ENCODE data around the gene RBM26. TPM values are rescaled to one million over a fixed set of nuclear protein-coding genes. Genes with fewer than 3 reads are reported as not detected.

The RBM26 gene
- total RNA-seq, 1 experiment from 2014 or later: 32.2 TPM

DNA sequence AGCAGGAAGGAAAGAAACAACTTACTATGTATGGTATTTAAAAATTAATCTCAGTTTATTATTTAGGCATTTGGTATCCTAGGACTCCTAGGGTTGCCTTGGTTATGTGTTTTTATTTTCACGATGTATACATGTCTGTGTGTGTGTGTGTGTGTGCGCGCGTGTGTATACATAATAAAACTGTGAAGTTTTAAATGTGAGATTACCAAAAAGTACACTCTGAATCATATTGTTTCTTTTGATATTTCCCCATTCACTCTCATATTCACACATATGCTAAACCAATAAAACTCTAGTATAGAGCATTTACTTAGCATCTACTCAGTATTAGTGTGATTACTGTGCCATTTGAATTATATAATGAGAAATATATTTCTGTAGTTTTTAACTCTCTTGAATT, 44.1 kb upstream of the RBM26 start:
- no peaks in the 10 kb centered on the region; the same call in 1 of the 2 replicates for H3K27me3 ChIP-seq (ENCODE audit: control insufficient read depth, insufficient read depth, low read length)
- H3K4me1 ChIP-seq (ENCODE audit: control insufficient read depth, insufficient read depth, low read length): no peaks in the 10 kb centered on the region
- no peaks in the 10 kb centered on the region for H3K9me3 ChIP-seq (ENCODE audit: control insufficient read depth, insufficient read depth, low read depth, low read length)
- ChIA-PET POLR2A (no interaction called here), CTCF (no interaction called here)
- in situ Hi-C loops (cut with HindIII; ENCODE audit: low pct_unique_long_range_greater_than_20kb, low sequenced_read_pairs): no loop called here
- H3K4me3 ChIP-seq (ENCODE audit: low read depth in 2 of 2, low read length in 2 of 2): no peak overlapping the region
- BruUV-seq (replicated peaks): no TSS peak
- H3K27ac ChIP-seq (ENCODE audit: low read length): no peak overlapping the region
- ATAC-seq (no peak), DNase-seq (ENCODE audit: low read depth, low spot score) (no peak)
- intact Hi-C loops (cut with micrococcal nuclease; ENCODE audit: unreplicated experiment): no loop called here
- TF ChIP-seq SIN3A (IDR thresholded peaks at IDR 0.05; ENCODE audit: borderline replicate concordance, insufficient read depth, low read depth, low read length) (no peak), POLR2AphosphoS5 (IDR thresholded peaks at IDR 0.05; ENCODE audit: low read depth, low read length) (no peak), TCF7L2 (IDR thresholded peaks at IDR 0.05; ENCODE audit: low read depth, low read length) (no peak)
- TF ChIP-seq, protein P1, sequence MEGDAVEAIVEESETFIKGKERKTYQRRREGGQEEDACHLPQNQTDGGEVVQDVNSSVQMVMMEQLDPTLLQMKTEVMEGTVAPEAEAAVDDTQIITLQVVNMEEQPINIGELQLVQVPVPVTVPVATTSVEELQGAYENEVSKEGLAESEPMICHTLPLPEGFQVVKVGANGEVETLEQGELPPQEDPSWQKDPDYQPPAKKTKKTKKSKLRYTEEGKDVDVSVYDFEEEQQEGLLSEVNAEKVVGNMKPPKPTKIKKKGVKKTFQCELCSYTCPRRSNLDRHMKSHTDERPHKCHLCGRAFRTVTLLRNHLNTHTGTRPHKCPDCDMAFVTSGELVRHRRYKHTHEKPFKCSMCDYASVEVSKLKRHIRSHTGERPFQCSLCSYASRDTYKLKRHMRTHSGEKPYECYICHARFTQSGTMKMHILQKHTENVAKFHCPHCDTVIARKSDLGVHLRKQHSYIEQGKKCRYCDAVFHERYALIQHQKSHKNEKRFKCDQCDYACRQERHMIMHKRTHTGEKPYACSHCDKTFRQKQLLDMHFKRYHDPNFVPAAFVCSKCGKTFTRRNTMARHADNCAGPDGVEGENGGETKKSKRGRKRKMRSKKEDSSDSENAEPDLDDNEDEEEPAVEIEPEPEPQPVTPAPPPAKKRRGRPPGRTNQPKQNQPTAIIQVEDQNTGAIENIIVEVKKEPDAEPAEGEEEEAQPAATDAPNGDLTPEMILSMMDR (IDR thresholded peaks at IDR 0.05): no peak
- TF ChIP-seq, protein P2, sequence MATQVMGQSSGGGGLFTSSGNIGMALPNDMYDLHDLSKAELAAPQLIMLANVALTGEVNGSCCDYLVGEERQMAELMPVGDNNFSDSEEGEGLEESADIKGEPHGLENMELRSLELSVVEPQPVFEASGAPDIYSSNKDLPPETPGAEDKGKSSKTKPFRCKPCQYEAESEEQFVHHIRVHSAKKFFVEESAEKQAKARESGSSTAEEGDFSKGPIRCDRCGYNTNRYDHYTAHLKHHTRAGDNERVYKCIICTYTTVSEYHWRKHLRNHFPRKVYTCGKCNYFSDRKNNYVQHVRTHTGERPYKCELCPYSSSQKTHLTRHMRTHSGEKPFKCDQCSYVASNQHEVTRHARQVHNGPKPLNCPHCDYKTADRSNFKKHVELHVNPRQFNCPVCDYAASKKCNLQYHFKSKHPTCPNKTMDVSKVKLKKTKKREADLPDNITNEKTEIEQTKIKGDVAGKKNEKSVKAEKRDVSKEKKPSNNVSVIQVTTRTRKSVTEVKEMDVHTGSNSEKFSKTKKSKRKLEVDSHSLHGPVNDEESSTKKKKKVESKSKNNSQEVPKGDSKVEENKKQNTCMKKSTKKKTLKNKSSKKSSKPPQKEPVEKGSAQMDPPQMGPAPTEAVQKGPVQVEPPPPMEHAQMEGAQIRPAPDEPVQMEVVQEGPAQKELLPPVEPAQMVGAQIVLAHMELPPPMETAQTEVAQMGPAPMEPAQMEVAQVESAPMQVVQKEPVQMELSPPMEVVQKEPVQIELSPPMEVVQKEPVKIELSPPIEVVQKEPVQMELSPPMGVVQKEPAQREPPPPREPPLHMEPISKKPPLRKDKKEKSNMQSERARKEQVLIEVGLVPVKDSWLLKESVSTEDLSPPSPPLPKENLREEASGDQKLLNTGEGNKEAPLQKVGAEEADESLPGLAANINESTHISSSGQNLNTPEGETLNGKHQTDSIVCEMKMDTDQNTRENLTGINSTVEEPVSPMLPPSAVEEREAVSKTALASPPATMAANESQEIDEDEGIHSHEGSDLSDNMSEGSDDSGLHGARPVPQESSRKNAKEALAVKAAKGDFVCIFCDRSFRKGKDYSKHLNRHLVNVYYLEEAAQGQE (IDR thresholded peaks at IDR 0.05; ENCODE audit: insufficient read depth in 1 of 2, low read depth in 2 of 2, low read length in 1 of 2): no peak
- no peaks in the 10 kb centered on the region for H3K36me3 ChIP-seq (ENCODE audit: control insufficient read depth, insufficient read depth, low read length)

DNA sequence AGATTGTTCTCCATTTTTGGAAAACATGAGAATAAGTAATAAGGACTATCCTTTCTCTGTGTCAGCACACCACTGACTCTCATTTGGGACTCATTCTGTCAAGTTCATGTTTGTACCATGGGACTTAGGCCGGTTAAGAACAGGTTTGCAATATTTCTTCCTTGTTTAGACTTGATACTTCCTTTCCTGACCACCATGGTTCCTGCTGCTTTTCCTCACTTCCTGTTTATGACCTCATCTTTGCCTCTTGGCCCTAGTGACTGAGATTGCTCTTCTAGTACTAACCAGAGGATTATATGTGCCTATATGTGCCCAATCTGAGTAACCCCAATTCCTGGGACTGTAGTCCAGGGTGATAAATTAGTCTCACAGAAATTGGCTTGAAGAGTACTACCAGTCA, 42.4 kb upstream of the RBM26 start:
- DNase-seq (ENCODE audit: low read depth, low spot score) (no peak), ATAC-seq (no peak)
- TF ChIP-seq, protein P1 (IDR thresholded peaks at IDR 0.05): no peak
- TF ChIP-seq TCF7L2 (IDR thresholded peaks at IDR 0.05; ENCODE audit: low read depth, low read length): no peak
- no peak for TF ChIP-seq POLR2AphosphoS5 (IDR thresholded peaks at IDR 0.05; ENCODE audit: low read depth, low read length)
- TF ChIP-seq SIN3A (IDR thresholded peaks at IDR 0.05; ENCODE audit: borderline replicate concordance, insufficient read depth, low read depth, low read length): no peak
- TF ChIP-seq, protein P2 (IDR thresholded peaks at IDR 0.05; ENCODE audit: insufficient read depth in 1 of 2, low read depth in 2 of 2, low read length in 1 of 2): no peak
- H3K36me3 ChIP-seq (ENCODE audit: control insufficient read depth, insufficient read depth, low read length): no peaks in the 10 kb centered on the region
- H3K27ac ChIP-seq (ENCODE audit: low read length): no peak overlapping the region
- no peak overlapping the region for H3K4me3 ChIP-seq (ENCODE audit: low read depth in 2 of 2, low read length in 2 of 2)
- no TSS peak for BruUV-seq (replicated peaks)
- H3K9me3 ChIP-seq (ENCODE audit: control insufficient read depth, insufficient read depth, low read depth, low read length): no peaks in the 10 kb centered on the region
- in situ Hi-C loops (cut with HindIII; ENCODE audit: low pct_unique_long_range_greater_than_20kb, low sequenced_read_pairs) (no loop called here), intact Hi-C loops (cut with micrococcal nuclease; ENCODE audit: unreplicated experiment) (no loop called here)
- no peaks in the 10 kb centered on the region for H3K4me1 ChIP-seq (ENCODE audit: control insufficient read depth, insufficient read depth, low read length)
- ChIA-PET POLR2A (no interaction called here), CTCF (no interaction called here)
- no peaks in the 10 kb centered on the region; the same call in 1 of the 2 replicates for H3K27me3 ChIP-seq (ENCODE audit: control insufficient read depth, insufficient read depth, low read length)

Measured in Panc1 (cell line).